Activated CD8-positive, alpha-beta memory T cell treated with anti-CD3 and anti-CD28 coated beads for 24 hours (primary cell): ENCODE results near the gene LTBP2.
A peak's percentile ranks its signal among the peaks of the same experiment; 100 is the strongest.
"Not testable (repeated sequence)": the region's sequence is repeated elsewhere in the genome, so short reads cannot be mapped to it uniquely, and the experiment has no call there.

ENCODE experiments used
- DNase-seq: peaks from one replicate; pipeline ENCODE4 v3.0.0-alpha.2; 2020

The LTBP2 gene

DNA sequence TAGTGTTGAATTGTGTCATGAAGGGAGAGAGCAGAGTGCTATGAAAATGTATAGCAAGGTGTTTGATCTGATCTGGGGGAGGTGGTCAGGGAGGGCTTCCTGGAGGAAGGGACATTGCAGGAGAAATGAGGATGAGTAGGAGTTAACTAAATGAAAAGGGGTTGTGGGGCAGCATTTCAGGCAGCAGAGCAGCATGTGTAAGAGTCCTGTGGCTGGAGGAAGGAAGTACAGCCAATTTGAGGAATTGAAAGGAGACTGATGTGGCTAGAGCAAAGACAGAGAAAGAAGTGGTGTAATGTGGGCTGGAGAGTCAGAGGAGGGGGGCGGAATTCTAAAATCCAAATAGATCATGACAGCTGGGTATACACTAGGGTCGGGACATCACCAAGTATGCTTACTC is 139.4 kb downstream of the LTBP2 start:
- no peak for DNase-seq

DNA sequence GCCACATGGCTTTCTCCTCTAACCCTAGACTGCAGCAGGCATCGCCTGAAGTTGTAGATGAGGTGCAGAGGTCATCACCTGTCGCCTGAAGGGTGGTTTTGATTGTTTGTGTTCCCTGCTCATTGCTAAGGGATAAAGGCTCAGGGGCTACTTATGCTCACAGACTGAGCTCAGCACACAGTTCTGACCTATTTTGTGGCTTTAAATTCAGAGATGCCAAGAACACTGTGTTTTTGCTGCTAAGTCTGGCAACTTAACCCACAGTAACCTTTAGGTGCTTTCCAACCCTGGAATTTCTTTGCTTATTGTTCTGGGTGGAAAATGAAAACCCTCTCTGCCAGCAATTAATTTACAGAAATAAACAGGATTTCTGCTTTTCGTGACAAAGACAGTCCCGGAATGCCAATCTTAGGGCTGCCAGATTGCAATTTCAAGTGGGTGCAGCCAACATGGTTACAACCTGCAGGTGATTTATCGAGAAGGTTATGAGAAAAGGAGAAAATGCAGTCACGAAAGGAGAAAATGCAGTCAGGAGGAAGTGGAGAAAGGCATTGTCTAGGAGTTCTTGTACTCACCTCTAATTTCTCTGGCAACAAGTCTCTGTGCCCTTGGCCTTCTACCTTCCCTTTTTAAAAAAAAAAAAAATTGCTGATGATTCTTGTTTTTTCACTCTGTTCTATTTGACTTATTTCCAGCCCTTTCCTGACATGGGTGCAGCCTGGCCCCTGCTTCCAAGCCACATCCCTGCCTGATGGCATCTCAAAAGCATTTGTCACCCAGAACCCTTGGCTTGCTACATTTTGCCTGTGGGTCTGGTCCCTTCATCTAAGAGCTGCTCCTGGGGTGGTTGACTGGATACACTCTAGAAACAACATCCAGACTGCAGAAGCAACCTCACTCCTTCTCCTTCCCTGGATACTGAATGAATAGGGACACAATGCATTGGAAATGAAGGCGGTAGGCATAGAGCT is 142.2 kb downstream of the LTBP2 start:
- no peak for DNase-seq

DNA sequence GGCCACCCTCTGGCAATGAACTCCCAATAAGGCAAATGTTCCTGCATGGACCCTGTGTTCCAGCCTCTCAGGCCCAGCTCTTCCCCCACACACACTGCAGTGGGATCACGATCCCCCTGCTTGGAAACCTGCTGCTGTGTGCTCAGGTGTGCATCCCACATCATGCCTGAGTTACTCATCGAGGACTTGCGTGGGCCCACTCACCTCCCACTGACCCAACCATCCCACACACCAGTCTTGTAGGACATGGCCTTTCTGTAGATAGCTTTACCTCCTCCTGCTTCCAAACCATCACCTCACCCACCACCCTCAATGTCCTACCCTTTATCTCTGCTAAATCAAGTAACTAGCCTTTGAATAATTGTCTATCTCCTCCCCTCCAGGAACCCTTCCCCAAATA is 143.5 kb downstream of the LTBP2 start:
- DNase-seq = no peak

DNA sequence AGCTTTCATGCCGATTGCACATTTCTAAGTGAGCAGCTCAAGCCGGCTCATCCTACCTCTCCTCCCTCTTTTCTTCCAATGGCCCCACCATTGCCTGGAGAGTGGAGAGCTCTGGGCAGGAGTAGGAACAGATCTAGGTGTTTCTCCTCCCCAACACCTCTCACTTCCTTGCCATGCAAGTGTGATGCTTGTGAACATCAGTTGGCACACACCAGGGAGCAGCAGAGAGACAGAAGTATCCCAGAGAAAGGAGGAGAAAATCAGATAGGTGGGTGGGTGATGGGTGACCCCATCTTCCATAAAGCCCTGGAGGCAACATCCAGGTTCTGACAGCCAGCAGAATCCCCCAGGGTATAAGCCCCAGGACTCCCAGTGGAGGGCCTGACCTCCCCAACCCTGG is 146.7 kb downstream of the LTBP2 start:
- no peak for DNase-seq

DNA sequence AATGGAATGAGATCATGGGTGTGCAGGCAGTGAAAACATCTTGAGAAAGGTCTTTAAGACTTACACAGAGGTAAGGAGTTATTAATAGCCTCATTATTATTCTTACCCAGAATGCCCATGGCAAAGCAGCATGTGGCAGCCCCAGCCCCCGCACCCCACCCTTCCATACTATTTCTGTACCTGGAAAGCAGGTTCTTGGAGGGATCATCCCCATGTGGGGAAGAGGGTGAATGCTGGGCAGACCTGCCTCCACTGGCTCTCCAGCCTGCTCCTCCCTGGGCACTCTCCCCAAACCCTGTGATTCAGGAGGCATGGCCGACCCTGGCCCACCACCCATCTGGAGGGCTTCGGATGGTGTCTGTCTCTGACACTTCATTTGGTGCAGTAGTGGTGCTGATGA is 147.3 kb downstream of the LTBP2 start:
- DNase-seq = no peak

DNA sequence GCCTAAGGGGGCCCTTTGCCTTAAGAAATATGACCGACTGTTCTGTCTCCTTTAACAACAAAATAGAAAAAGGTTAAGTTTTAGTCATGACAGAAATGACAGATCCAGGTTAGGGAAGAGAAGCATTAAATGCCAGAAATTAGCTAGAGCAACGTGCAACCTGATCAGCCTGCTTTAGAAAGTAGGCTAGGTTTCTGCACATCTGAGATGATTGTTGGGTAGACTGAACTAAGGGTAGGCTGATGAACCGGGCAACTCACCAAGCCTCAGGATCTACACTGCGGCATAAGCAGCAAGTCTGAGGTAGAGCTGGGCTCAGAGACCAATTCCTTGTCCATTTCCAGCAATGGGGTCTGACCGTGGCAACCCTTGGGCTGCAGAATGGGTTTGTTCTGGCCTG is 148.3 kb downstream of the LTBP2 start:
- DNase-seq = no peak

DNA sequence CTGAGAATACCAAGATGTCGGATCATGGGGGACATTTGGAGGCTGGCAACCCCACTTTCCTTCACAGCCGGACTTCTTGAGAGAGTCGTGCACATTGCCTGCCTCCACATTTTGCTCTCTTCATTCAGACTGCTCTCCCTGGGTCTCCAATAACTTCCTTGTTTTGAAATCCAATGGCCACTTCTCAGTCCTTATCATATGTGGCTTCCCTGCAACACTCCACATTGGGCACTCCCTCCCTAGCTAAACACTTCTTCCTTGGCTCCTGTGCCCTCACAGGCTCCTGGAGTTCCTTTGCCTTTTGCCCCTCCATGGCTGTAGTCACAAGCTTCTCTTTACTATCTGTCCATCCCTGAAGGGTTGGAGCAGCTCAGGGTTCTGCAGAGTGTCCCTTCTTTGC is 149.0 kb downstream of the LTBP2 start:
- DNase-seq = no peak

DNA sequence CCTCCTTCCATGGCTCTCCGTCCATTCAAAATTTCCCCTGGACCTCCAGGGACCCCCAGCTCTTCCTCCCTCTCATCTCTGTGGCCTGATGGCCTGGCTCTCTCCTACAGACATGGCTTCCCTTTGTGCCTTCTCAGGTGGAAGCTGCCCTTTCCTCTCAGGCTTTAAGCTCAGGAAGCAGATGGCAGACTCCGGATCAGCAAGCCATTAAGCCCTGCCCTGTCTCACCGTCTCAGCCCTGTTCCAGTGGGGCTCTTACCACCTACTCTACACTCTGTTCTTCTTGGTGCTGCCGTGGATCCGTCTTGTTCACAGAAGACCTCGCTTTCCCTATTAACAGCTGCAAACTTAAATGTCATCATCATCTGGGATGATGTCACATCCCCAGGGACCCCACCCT is 152.1 kb downstream of the LTBP2 start:
- DNase-seq = no peak

DNA sequence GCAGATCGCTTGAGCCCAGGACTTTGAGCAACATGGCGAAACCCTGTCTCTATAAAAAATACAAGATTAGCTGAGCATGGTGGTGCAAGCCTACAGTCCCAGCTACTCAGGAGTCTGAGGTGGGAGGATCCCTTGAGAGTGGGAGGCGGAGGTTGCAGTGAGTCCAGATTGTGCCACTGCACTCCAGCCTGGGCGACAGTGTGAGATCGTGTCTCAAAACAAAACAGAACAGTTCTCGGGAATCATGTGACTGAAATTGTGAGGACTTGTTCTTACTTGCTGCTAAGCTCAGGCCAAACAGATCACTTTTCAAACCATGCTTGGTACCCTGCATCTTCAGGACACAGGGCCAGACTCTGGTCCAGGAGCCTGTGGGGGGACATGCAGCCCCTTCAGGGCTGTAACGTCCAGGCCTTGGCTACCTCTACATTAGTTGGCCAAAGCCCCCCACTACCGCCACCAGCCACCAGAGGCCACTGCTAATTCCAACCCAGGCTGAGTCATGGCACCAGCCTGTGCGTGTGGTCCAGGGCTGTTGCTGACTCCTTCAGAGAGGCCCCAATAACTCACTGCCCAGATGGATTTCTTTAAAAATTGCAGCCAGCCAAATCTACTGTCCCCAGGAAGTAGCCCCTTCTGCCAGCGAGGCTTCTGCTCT is 152.6 kb downstream of the LTBP2 start:
- DNase-seq = peak; percentile 61

DNA sequence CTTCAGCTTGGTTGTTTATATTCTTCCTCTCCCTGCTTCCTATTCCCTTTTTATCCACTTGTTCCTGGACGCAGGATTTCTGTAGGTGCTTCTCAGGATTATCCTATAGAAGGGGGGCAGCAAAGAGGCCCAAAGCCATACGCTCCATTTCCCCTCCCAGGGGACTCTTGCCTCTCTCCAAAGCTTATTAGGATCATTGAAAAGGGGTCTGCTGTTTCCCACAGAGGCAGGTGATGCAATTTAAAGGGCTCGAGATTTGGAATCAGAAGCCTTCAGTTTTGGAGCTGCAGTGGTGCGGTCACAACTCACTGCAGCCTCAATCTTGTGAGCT is 154.5 kb downstream of the LTBP2 start:
- no peak for DNase-seq

DNA sequence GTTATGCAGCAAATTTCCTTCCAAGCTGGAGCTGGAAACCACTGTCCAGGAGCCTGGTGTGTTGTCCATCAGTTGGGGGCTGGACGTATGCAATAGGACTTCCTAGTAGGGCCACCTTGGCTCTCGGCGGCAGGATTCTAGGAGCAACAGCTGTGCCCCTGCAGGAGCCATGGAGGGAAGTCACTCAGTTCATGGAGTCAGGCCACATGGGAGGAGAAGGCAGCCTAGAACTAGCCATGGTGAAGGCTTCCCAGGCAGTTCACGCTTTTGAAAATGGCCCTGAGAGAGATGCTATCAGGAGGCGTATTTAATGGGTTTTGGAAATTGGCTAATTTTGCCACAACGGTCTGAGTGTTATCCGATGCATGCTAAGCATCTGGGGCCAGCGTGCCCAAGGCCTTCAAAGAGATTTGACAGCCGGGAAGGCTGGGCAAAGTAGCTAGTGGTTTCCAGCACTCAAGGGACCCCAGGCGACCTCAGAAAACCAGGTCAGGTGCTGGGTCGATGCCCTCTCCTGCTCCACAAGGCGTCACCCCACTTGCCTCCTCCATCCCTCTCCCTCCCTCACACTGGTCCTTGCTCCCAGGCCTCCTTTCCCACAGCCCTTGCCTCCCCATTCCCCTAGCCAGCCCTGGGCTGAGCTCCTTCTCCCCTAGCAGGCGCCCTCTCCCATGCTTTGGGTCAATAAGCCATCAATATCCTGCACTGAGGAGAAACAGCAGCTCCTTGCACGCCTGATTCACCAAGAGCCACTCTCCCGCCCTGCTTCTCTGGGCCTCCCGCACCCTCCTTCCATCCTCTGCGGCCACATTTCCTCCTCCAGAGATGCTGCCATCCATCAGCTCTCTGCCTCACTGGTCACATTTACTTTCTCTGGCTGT is 155.1 kb downstream of the LTBP2 start:
- DNase-seq = no peak

DNA sequence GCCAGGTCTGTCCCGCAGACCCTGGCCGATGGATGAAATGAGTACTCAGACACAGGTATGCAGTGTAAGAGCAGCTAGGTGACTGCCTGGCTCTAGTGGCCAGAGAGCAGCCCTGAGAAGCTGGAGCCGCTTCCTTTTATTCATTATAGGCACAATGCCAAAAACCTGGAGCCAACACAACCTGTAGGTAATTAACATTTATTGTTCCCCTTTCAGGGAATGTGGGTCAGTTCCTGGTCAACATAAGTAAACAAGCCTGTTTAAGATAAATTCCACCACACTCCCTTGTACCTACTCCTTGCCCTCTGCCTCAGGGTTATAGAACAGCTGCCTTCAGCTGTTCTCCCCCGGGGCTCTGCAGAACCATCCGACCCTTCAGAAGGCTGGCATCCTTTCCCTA is 157.6 kb downstream of the LTBP2 start:
- DNase-seq = not testable (repeated sequence)
